Spinal cord (tissue), 10 donors: Measurements from ENCODE around the gene HECW1. TPM values are rescaled to one million over a fixed set of nuclear protein-coding genes. Genes with fewer than 3 reads are reported as not detected.
A peak's percentile ranks its signal among the peaks of the same experiment; 100 is the strongest.
"Not testable (repeated sequence)": the region's sequence is repeated elsewhere in the genome, so short reads cannot be mapped to it uniquely, and the experiment has no call there.

Experiments
- DNase-seq, 6 donors: peaks; one replicate each; pipeline versions ENCODE4 v3.0.0 to v3.0.0-alpha.2; 2013 to 2015; ENCODE audit warnings: low spot score in 6 of 6, low read depth in 4 of 6
- H3K27ac ChIP-seq: one replicate; pipeline ENCODE4 v1.5.1; 2013; ENCODE audit warnings: low read depth, low read length, control low read depth
- H3K27me3 ChIP-seq: one replicate; pipeline ENCODE4 v1.6.1; 2013; ENCODE audit warnings: low read length; ENCODE audit not compliant: control insufficient read depth, insufficient read depth
- H3K36me3 ChIP-seq: one replicate; pipeline ENCODE4 v1.6.1; 2013; ENCODE audit warnings: low read length; ENCODE audit not compliant: control insufficient read depth, insufficient read depth
- H3K4me1 ChIP-seq: one replicate; pipeline ENCODE4 v1.6.1; 2013; ENCODE audit warnings: low read length; ENCODE audit not compliant: control insufficient read depth, insufficient read depth
- H3K4me3 ChIP-seq: one replicate; pipeline ENCODE4 v1.5.1; 2013; ENCODE audit warnings: low read depth, low read length, control low read depth
- H3K9me3 ChIP-seq: one replicate; pipeline ENCODE4 v1.6.1; 2013; ENCODE audit warnings: low read length; ENCODE audit not compliant: control insufficient read depth, insufficient read depth
- WGBS: methylation state at CpG from one replicate; pipeline ENCODE4 v1.1.5; 2013; ENCODE audit warnings: missing lambda C conversion rate; ENCODE audit not compliant: insufficient coverage; 5-methylcytosine and 5-hydroxymethylcytosine counted together
- polyA plus RNA-seq, 2 donors: library from polyadenylated mRNA; unstranded; fragments of 120-200 nt; gene quantifications; one replicate each; pipeline ENCODE4 v1.2.1, GENCODE V29; 2013; ENCODE audit not compliant: insufficient read length in 2 of 2
- total RNA-seq, 2 donors: library from RNA; depleted of rRNA in 1 of 2; stranded (reverse); fragments of 120-200 nt in 1 of 2; fragments of >200 nt in 1 of 2; gene quantifications; one replicate each; pipeline versions ENCODE4 v1.2.3 to v1.2.4, GENCODE V29; 2013 to 2014
- donor health status: healthy.

The HECW1 gene
- total and polyA plus RNA-seq, 4 donors: 10.7 to 23.5 (median 18.4) TPM

- Histone ChIP-seq H3K4me3 (peak overlapping the region; percentile 69), H3K27ac (peak overlapping the region; percentile 85), H3K27me3 (no peaks in the 10 kb centered on the region), H3K9me3 (no peaks in the 10 kb centered on the region), H3K4me1 (peaks cover 7% of the 10 kb centered on the region), H3K36me3 (no peaks in the 10 kb centered on the region)
- under 1% methylated on average over 60 of the region's 66 CpGs for WGBS
- peak; percentile 33 to 86 (median 44) for DNase-seq
These were observed 471.2 kb downstream of the HECW1 start for GRCh38 chr7:43583424-43584194.

GRCh38 chr7:43584195-43584586 lies 471.7 kb downstream of the HECW1 start:
- Histone ChIP-seq H3K9me3 (no peaks in the 10 kb centered on the region), H3K27me3 (no peaks in the 10 kb centered on the region), H3K36me3 (no peaks in the 10 kb centered on the region), H3K4me3 (peak overlapping the region; percentile 69), H3K4me1 (peaks cover 7% of the 10 kb centered on the region), H3K27ac (peak overlapping the region; percentile 44)
- WGBS: 21% methylated on average over 7 of the region's 8 CpGs
- DNase-seq: peak in 2 of 6 donors; percentile 30 to 67

GRCh38 chr7:43584733-43585132 lies 472.3 kb downstream of the HECW1 start:
- not testable (repeated sequence) for H3K4me1 ChIP-seq, H3K36me3 ChIP-seq, DNase-seq, H3K27me3 ChIP-seq, H3K9me3 ChIP-seq, H3K4me3 ChIP-seq
- H3K27ac ChIP-seq: peak overlapping the region; percentile 44
- 96% methylated on average over 4 of the region's 11 CpGs for WGBS

- Histone ChIP-seq H3K9me3 (no peaks in the 10 kb centered on the region), H3K36me3 (no peaks in the 10 kb centered on the region), H3K27me3 (no peaks in the 10 kb centered on the region), H3K4me3 (no peak overlapping the region), H3K27ac (no peak overlapping the region), H3K4me1 (peaks cover 7% of the 10 kb centered on the region)
- no peak for DNase-seq
- no CpG with 5 or more reads among the region's 2 CpGs for WGBS
These were observed 473.1 kb downstream of the HECW1 start for GRCh38 chr7:43585562-43585961.

GRCh38 chr7:43586251-43586900 lies 473.9 kb downstream of the HECW1 start:
- 100% methylated on average over 1 of the region's 4 CpGs for WGBS
- H3K27me3 ChIP-seq: no peaks in the 10 kb centered on the region
- H3K4me3 ChIP-seq: no peak overlapping the region
- no peaks in the 10 kb centered on the region for H3K36me3 ChIP-seq
- DNase-seq: no peak
- H3K4me1 ChIP-seq: peaks cover 7% of the 10 kb centered on the region
- no peak overlapping the region for H3K27ac ChIP-seq
- H3K9me3 ChIP-seq: no peaks in the 10 kb centered on the region

GRCh38 chr7:43588477-43589132 lies 476.2 kb downstream of the HECW1 start:
- H3K9me3 ChIP-seq: no peaks in the 10 kb centered on the region
- H3K4me3 ChIP-seq: no peak overlapping the region
- no peak overlapping the region for H3K27ac ChIP-seq
- no peaks in the 10 kb centered on the region for H3K36me3 ChIP-seq
- 85% methylated on average over 4 of the region's 5 CpGs for WGBS
- no peak for DNase-seq
- H3K27me3 ChIP-seq: no peaks in the 10 kb centered on the region
- peaks cover 3% of the 10 kb centered on the region for H3K4me1 ChIP-seq

GRCh38 chr7:43589133-43589478 lies 476.7 kb downstream of the HECW1 start:
- H3K9me3 ChIP-seq: no peaks in the 10 kb centered on the region
- peaks cover 3% of the 10 kb centered on the region for H3K4me1 ChIP-seq
- no peaks in the 10 kb centered on the region for H3K27me3 ChIP-seq
- H3K27ac ChIP-seq: no peak overlapping the region
- no peak for DNase-seq
- H3K4me3 ChIP-seq: no peak overlapping the region
- H3K36me3 ChIP-seq: no peaks in the 10 kb centered on the region

GRCh38 chr7:43589728-43590127 lies 477.3 kb downstream of the HECW1 start:
- Histone ChIP-seq H3K36me3 (no peaks in the 10 kb centered on the region), H3K27ac (no peak overlapping the region), H3K4me1 (no peaks in the 10 kb centered on the region), H3K4me3 (no peak overlapping the region), H3K27me3 (no peaks in the 10 kb centered on the region), H3K9me3 (no peaks in the 10 kb centered on the region)
- 80% methylated on average over 1 of the region's 3 CpGs for WGBS
- no peak for DNase-seq

GRCh38 chr7:43590862-43591557 lies 478.6 kb downstream of the HECW1 start:
- no peaks in the 10 kb centered on the region for H3K27me3 ChIP-seq
- DNase-seq: no peak
- no CpG with 5 or more reads among the region's 2 CpGs for WGBS
- H3K9me3 ChIP-seq: no peaks in the 10 kb centered on the region
- H3K4me3 ChIP-seq: no peak overlapping the region
- no peaks in the 10 kb centered on the region for H3K36me3 ChIP-seq
- no peak overlapping the region for H3K27ac ChIP-seq
- H3K4me1 ChIP-seq: no peaks in the 10 kb centered on the region
